Fibroblast of lung (primary cell): Measurements from ENCODE around the gene HPS1. TPM values are rescaled to one million over a fixed set of nuclear protein-coding genes. Genes with fewer than 3 reads are reported as not detected.

Experiments used
- DNase-seq, 2 donors: peaks; one replicate each; pipeline versions ENCODE4 v3.0.0 to v3.0.0-alpha.2; 2010; ENCODE audit warnings: low read depth in 2 of 2
- H2AFZ ChIP-seq: 2 replicates; pipeline ENCODE4 v1.5.1; 2012; ENCODE audit warnings: low read length, control low read depth, inconsistent platforms
- H3K27ac ChIP-seq: 2 replicates; pipeline ENCODE4 v1.5.1; 2011; ENCODE audit warnings: low read length, control low read depth; ENCODE audit not compliant: insufficient read depth
- H3K27me3 ChIP-seq: 2 replicates; pipeline ENCODE4 v1.5.1; 2011; ENCODE audit warnings: mild to moderate bottlenecking, low read length; ENCODE audit not compliant: control insufficient read depth, insufficient read depth
- H3K36me3 ChIP-seq: 2 replicates; pipeline ENCODE4 v1.5.1; 2011; ENCODE audit warnings: low read length; ENCODE audit not compliant: control insufficient read depth, insufficient read depth
- H3K4me1 ChIP-seq: 2 replicates; pipeline ENCODE4 v1.5.1; 2011; ENCODE audit warnings: low read length; ENCODE audit not compliant: control insufficient read depth, insufficient read depth; ENCODE audit errors: extremely low read depth
- H3K4me2 ChIP-seq: 2 replicates; pipeline ENCODE4 v1.5.1; 2011; ENCODE audit warnings: low read length, control low read depth; ENCODE audit not compliant: insufficient read depth; ENCODE audit errors: extremely low read depth
- H3K4me3 ChIP-seq, 4 experiments: fragments of 200-600 bp in 1 of 4; sonication (generic) in 1 of 4; replicated peaks in 1 of 4; 2 replicates each; pipeline ENCODE4 v1.5.1; 2011 to 2016; ENCODE audit warnings: low read length in 4 of 4, low read depth in 3 of 4, mild to moderate bottlenecking in 3 of 4, control low read depth in 2 of 4, inconsistent platforms in 1 of 4, mixed read lengths in 1 of 4; ENCODE audit not compliant: insufficient read depth in 1 of 4; ENCODE audit errors: control extremely low read depth in 1 of 4
- H3K79me2 ChIP-seq: 2 replicates; pipeline ENCODE4 v1.5.1; 2012; ENCODE audit warnings: mild to moderate bottlenecking, low read length, inconsistent platforms; ENCODE audit not compliant: control insufficient read depth, insufficient read depth
- H3K9ac ChIP-seq: 2 replicates; pipeline ENCODE4 v1.5.1; 2011; ENCODE audit warnings: mild to moderate bottlenecking, low read length, control low read depth; ENCODE audit not compliant: insufficient read depth
- H3K9me3 ChIP-seq: 2 replicates; pipeline ENCODE4 v1.5.1; 2012; ENCODE audit warnings: low read depth, low read length; ENCODE audit not compliant: control insufficient read depth, insufficient read depth
- H4K20me1 ChIP-seq: 2 replicates; pipeline ENCODE4 v1.5.1; 2011; ENCODE audit warnings: low read length; ENCODE audit not compliant: control insufficient read depth, insufficient read depth; ENCODE audit errors: extremely low read depth
- EZH2 ChIP-seq: IDR thresholded peaks from 2 replicates; pipeline ENCODE4 v1.5.1; 2012; ENCODE audit warnings: low read length, control low read depth, mild to moderate bottlenecking; ENCODE audit errors: missing control alignments
- polyA plus RNA-seq, 2 donors: library from polyadenylated mRNA; depleted of rRNA in 1 of 2; stranded (reverse) in 1 of 2; unstranded in 1 of 2; fragments of >200 nt; gene quantifications; 2 replicates each; pipeline ENCODE4 v1.2.1, GENCODE V29; 2011 to 2012; ENCODE audit warnings: missing spikeins in 1 of 2
- total RNA-seq: library from RNA; depleted of rRNA; stranded (reverse); fragments of >200 nt; gene quantifications from 2 replicates; pipeline ENCODE4 v1.2.1, GENCODE V29; 2014
- TF ChIP-seq, protein P1 (sequence below), 2 donors: IDR thresholded peaks in 1 of 2; conservative IDR thresholded peaks in 1 of 2; 1 replicate in 1 of 2; 2 replicates in 1 of 2; pipeline ENCODE4 v1.5.1; 2011 to 2012; ENCODE audit warnings: low read length in 2 of 2, control low read depth in 1 of 2, inconsistent platforms in 1 of 2, low read depth in 1 of 2, mild to moderate bottlenecking in 1 of 2

HPS1 gene
- total and polyA plus RNA-seq, 2 donors (not counting 1 experiment from before 2014, with no cell fraction given) = 44.6 to 58.1 TPM

GRCh38 chr10:98391578-98391991 lies 55.1 kb downstream of the HPS1 start:
- H2AFZ ChIP-seq = no peak overlapping the region
- DNase-seq = peak in 1 of 2 donors; percentile 57

GRCh38 chr10:98391065-98391464 lies 55.7 kb downstream of the HPS1 start:
- Histone ChIP-seq H3K27me3 (no peaks in the 10 kb centered on the region), H3K4me2 (no peak overlapping the region), H3K36me3 (peaks cover 17% of the 10 kb centered on the region), H3K4me1 (peaks cover 6% of the 10 kb centered on the region), H4K20me1 (no peaks in the 10 kb centered on the region), H3K4me3 (no peak overlapping the region), H3K27ac (no peak overlapping the region), H2AFZ (no peak overlapping the region), H3K9ac (no peak overlapping the region), H3K9me3 (no peaks in the 10 kb centered on the region), H3K79me2 (no peaks in the 10 kb centered on the region)
- no peak for TF ChIP-seq EZH2
- TF ChIP-seq, protein P1, sequence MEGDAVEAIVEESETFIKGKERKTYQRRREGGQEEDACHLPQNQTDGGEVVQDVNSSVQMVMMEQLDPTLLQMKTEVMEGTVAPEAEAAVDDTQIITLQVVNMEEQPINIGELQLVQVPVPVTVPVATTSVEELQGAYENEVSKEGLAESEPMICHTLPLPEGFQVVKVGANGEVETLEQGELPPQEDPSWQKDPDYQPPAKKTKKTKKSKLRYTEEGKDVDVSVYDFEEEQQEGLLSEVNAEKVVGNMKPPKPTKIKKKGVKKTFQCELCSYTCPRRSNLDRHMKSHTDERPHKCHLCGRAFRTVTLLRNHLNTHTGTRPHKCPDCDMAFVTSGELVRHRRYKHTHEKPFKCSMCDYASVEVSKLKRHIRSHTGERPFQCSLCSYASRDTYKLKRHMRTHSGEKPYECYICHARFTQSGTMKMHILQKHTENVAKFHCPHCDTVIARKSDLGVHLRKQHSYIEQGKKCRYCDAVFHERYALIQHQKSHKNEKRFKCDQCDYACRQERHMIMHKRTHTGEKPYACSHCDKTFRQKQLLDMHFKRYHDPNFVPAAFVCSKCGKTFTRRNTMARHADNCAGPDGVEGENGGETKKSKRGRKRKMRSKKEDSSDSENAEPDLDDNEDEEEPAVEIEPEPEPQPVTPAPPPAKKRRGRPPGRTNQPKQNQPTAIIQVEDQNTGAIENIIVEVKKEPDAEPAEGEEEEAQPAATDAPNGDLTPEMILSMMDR (conservative IDR thresholded peaks at IDR 0.05 in 1 of 2, IDR thresholded peaks at IDR 0.05 in 1 of 2; ENCODE audit: low read depth in 1 of 2, low read length in 2 of 2) = no peak
- DNase-seq = no peak

More at GRCh38 chr10:98391578-98391991, 55.1 kb downstream of the HPS1 start:
- no peak overlapping the region for H3K9ac ChIP-seq
- H3K4me1 ChIP-seq = peaks cover 6% of the 10 kb centered on the region
- H4K20me1 ChIP-seq = no peaks in the 10 kb centered on the region
- no peaks in the 10 kb centered on the region for H3K9me3 ChIP-seq
- no peak overlapping the region for H3K4me3 ChIP-seq
- no peak for TF ChIP-seq EZH2
- TF ChIP-seq, protein P1 (conservative IDR thresholded peaks at IDR 0.05 in 1 of 2, IDR thresholded peaks at IDR 0.05 in 1 of 2; ENCODE audit: low read depth in 1 of 2, low read length in 2 of 2) = no peak
- no peaks in the 10 kb centered on the region for H3K79me2 ChIP-seq
- H3K27me3 ChIP-seq = no peaks in the 10 kb centered on the region
- H3K27ac ChIP-seq = no peak overlapping the region
- peaks cover 17% of the 10 kb centered on the region for H3K36me3 ChIP-seq
- H3K4me2 ChIP-seq = no peak overlapping the region

GRCh38 chr10:98390406-98390805 lies 56.3 kb downstream of the HPS1 start:
- Histone ChIP-seq H4K20me1 (no peaks in the 10 kb centered on the region), H3K27ac (no peak overlapping the region), H3K79me2 (no peaks in the 10 kb centered on the region), H3K9me3 (no peaks in the 10 kb centered on the region), H3K4me1 (peaks cover 6% of the 10 kb centered on the region), H3K27me3 (no peaks in the 10 kb centered on the region), H3K9ac (no peak overlapping the region), H3K4me3 (no peak overlapping the region), H2AFZ (no peak overlapping the region), H3K4me2 (no peak overlapping the region), H3K36me3 (peaks cover 17% of the 10 kb centered on the region)
- TF ChIP-seq, protein P1 (conservative IDR thresholded peaks at IDR 0.05 in 1 of 2, IDR thresholded peaks at IDR 0.05 in 1 of 2; ENCODE audit: low read depth in 1 of 2, low read length in 2 of 2) = no peak
- no peak for TF ChIP-seq EZH2
- DNase-seq = no peak
